BE2C (cell line): ENCODE data around the gene C20orf204. TPM values are rescaled to one million over a fixed set of nuclear protein-coding genes. Genes with fewer than 3 reads are reported as not detected.

Experiments used
- DNase-seq: peaks from one replicate; pipeline ENCODE4 v3.0.0-alpha.2; 2020
- H3K27me3 ChIP-seq: fragments of 250-450 bp; sonication (Bioruptor Pico); 2 replicates; pipeline ENCODE4 v1.5.1; 2020; ENCODE audit warnings: mild to moderate bottlenecking
- H3K36me3 ChIP-seq: fragments of 250-450 bp; sonication (Bioruptor Pico); 2 replicates; pipeline ENCODE4 v1.5.1; 2020; ENCODE audit warnings: mild to moderate bottlenecking
- H3K4me1 ChIP-seq: fragments of 250-450 bp; sonication (Bioruptor Pico); 2 replicates; pipeline ENCODE4 v1.5.1; 2020
- H3K4me3 ChIP-seq: 2 replicates; pipeline ENCODE4 v1.5.1; 2011; ENCODE audit warnings: low read depth, low read length
- H3K9me3 ChIP-seq: fragments of 250-450 bp; sonication (Bioruptor Pico); 2 replicates; pipeline ENCODE4 v1.5.1; 2020
- CTCF ChIP-seq: IDR thresholded peaks from 2 replicates; pipeline ENCODE4 v1.5.1; 2012; ENCODE audit warnings: mild to moderate bottlenecking, low read depth, low read length
- polyA plus RNA-seq: library from polyadenylated mRNA; unstranded; fragments of >200 nt; gene quantifications from one replicate; pipeline ENCODE4 v1.2.1, GENCODE V29; 2012; ENCODE audit warnings: low read depth, missing spikeins; ENCODE audit not compliant: insufficient read length, insufficient read depth

The C20orf204 gene
- 20.3 TPM for polyA plus RNA-seq

- peak; percentile 66 for DNase-seq
- peak within 1 kb of the TSS; percentile 61 for H3K4me3 ChIP-seq
- TF ChIP-seq CTCF = no peak
- H3K27me3 ChIP-seq = no peaks in the 10 kb centered on the region
- peaks cover 36% of the 10 kb centered on the region for H3K4me1 ChIP-seq
- no peaks in the 10 kb centered on the region for H3K9me3 ChIP-seq
- H3K36me3 ChIP-seq = peaks cover 29% of the 10 kb centered on the region
Observed at GRCh38 chr20:64035933-64036345, at the start of gene C20orf204. Gene C20orf204 (plus strand): TSS chr20:64036182. CDS start chr20:64036324, 142 bp downstream.

GRCh38 chr20:64000906-64001305, 35.1 kb upstream of the C20orf204 start:
- peaks cover 4% of the 10 kb centered on the region; the same call in 1 of the 2 replicates for H3K4me1 ChIP-seq
- no peaks in the 10 kb centered on the region for H3K9me3 ChIP-seq
- H3K27me3 ChIP-seq = no peaks in the 10 kb centered on the region
- DNase-seq = peak; percentile 61
- peaks cover 88% of the 10 kb centered on the region for H3K36me3 ChIP-seq
- H3K4me3 ChIP-seq = no peak overlapping the region
- TF ChIP-seq CTCF = no peak

GRCh38 chr20:64001607-64002011, 34.4 kb upstream of the C20orf204 start:
- Histone ChIP-seq H3K4me1 (peaks cover 4% of the 10 kb centered on the region; the same call in 1 of the 2 replicates), H3K4me3 (no peak overlapping the region), H3K9me3 (no peaks in the 10 kb centered on the region), H3K27me3 (no peaks in the 10 kb centered on the region), H3K36me3 (peaks cover 86% of the 10 kb centered on the region)
- no peak for DNase-seq
- TF ChIP-seq CTCF = no peak

GRCh38 chr20:64003960-64004725, 31.8 kb upstream of the C20orf204 start:
- no peak overlapping the region for H3K4me3 ChIP-seq
- H3K36me3 ChIP-seq = peaks cover 85% of the 10 kb centered on the region
- H3K27me3 ChIP-seq = no peaks in the 10 kb centered on the region
- peaks cover 4% of the 10 kb centered on the region; the same call in 1 of the 2 replicates for H3K4me1 ChIP-seq
- no peak for DNase-seq
- TF ChIP-seq CTCF = no peak
- H3K9me3 ChIP-seq = no peaks in the 10 kb centered on the region

GRCh38 chr20:64005394-64005793, 30.6 kb upstream of the C20orf204 start:
- DNase-seq = no peak
- TF ChIP-seq CTCF = no peak
- peaks cover 86% of the 10 kb centered on the region for H3K36me3 ChIP-seq

GRCh38 chr20:64006490-64006889, 29.5 kb upstream of the C20orf204 start:
- no peaks in the 10 kb centered on the region for H3K4me1 ChIP-seq

More at GRCh38 chr20:64005394-64005793, 30.6 kb upstream of the C20orf204 start:
- Histone ChIP-seq H3K4me3 (no peak overlapping the region), H3K4me1 (peaks cover 4% of the 10 kb centered on the region; the same call in 1 of the 2 replicates), H3K27me3 (no peaks in the 10 kb centered on the region), H3K9me3 (no peaks in the 10 kb centered on the region)

More at GRCh38 chr20:64006490-64006889, 29.5 kb upstream of the C20orf204 start:
- TF ChIP-seq CTCF = no peak
- H3K36me3 ChIP-seq = peaks cover 87% of the 10 kb centered on the region
- H3K4me3 ChIP-seq = no peak overlapping the region
- H3K27me3 ChIP-seq = no peaks in the 10 kb centered on the region
- H3K9me3 ChIP-seq = no peaks in the 10 kb centered on the region
- no peak for DNase-seq
